ENCODE data around the gene VEPH1.

VEPH1 gene

DNA sequence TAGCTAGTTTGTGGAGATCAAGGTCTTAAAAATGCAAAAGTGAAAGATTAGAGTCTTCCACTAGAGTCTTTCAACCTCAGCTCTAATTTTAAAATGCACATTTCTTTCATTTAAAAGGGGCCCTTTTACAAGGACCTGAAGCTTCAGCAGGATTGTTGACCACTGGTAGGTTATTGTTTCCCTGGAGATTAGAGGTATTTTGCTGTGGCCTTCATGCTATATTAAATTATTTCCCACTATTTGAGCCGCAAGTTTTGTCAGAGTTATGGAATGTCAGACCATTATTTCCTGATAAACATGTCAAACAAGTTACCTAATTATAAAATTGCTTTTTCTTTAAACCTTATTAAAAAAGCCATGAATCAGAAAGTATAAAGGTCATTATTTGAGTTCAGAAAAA is 240.2 kb downstream of the VEPH1 start:
- Mint-ChIP-seq H3K36me3 (ENCODE audit: low read depth) (no peaks in the 10 kb centered on the region), H3K4me1 (no peaks in the 10 kb centered on the region), H3K27me3 (ENCODE audit: low read depth, poor library complexity) (no peaks in the 10 kb centered on the region), H3K4me3 (no peak overlapping the region), H3K9me3 (no peaks in the 10 kb centered on the region), H3K27ac (no peak overlapping the region)
- DNase-seq: no peak
- no peak for TF ChIP-seq CTCF (IDR thresholded peaks at IDR 0.05)

- Mint-ChIP-seq H3K36me3 (ENCODE audit: low read depth) (no peaks in the 10 kb centered on the region), H3K4me3 (no peak overlapping the region), H3K4me1 (no peaks in the 10 kb centered on the region), H3K9me3 (no peaks in the 10 kb centered on the region), H3K27me3 (ENCODE audit: low read depth, poor library complexity) (no peaks in the 10 kb centered on the region), H3K27ac (no peak overlapping the region)
- DNase-seq: no peak
- no peak for TF ChIP-seq CTCF (IDR thresholded peaks at IDR 0.05)
Measured at GRCh38 chr3:157261000-157261399, 242.2 kb downstream of the VEPH1 start.

DNA sequence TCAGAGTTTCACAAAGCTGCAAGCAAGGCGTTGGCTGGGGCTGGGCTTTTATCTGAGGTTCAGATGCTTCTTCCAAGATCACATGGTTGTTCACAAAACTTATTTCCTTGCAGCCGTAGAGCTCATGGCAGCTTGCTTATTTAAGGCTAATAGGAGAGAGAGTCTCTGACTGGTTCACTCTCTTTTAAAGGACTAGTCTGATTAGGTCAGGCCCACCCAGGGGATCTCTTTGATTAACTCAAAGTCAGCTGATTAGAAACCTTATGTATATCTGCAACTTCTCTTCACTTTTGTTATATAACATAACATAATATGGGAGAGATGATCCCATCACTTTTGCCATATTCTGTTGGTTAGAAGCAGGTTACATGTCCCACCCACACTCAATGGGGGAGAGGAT is 243.4 kb downstream of the VEPH1 start:
- Mint-ChIP-seq H3K9me3 (no peaks in the 10 kb centered on the region), H3K4me3 (no peak overlapping the region), H3K27me3 (ENCODE audit: low read depth, poor library complexity) (no peaks in the 10 kb centered on the region), H3K36me3 (ENCODE audit: low read depth) (no peaks in the 10 kb centered on the region), H3K4me1 (no peaks in the 10 kb centered on the region), H3K27ac (no peak overlapping the region)
- no peak for DNase-seq
- no peak for TF ChIP-seq CTCF (IDR thresholded peaks at IDR 0.05)

DNA sequence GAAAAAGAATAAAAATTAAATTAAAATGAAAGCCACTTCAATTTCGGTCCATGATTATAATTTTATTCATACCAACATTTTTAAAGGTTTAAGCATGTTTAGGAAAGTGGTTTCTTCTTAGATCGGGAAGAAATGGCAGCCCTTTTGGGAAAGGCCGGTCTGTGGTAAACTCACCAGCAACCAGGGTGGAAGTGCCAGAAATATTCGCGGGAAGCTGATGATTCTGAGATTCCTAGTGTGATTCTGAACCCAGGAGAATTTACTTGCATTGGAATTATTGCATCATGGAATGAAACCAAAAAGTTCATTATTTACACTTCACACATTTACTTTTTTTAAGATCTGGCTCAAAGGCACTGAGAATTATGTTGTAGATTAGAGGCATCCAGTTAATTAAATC is 246.1 kb downstream of the VEPH1 start:
- Mint-ChIP-seq H3K27ac (no peak overlapping the region), H3K27me3 (ENCODE audit: low read depth, poor library complexity) (no peaks in the 10 kb centered on the region), H3K4me3 (no peak overlapping the region), H3K9me3 (no peaks in the 10 kb centered on the region), H3K4me1 (no peaks in the 10 kb centered on the region), H3K36me3 (ENCODE audit: low read depth) (no peaks in the 10 kb centered on the region)
- DNase-seq: no peak
- no peak for TF ChIP-seq CTCF (IDR thresholded peaks at IDR 0.05)

DNA sequence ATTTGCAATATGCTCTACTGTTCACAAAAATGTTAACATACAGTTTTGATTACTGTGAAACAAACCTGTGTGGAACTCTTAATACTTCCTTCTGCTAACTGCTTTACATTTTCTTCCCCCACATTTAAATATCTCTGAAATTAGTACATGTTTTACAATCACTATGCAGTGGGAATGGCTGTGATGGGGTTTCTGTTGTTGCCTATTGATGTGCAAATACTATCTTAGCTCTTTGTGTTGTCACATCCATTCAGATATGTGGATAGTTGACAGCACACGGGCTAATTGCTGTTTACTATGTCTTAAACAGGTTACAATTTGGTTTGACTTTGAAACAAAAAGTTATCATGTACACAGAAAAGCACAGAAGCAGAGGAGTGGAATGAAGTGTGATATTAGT is 247.4 kb downstream of the VEPH1 start:
- Mint-ChIP-seq H3K4me3 (no peak overlapping the region), H3K27ac (no peak overlapping the region), H3K9me3 (peaks cover 5% of the 10 kb centered on the region), H3K4me1 (no peaks in the 10 kb centered on the region), H3K27me3 (ENCODE audit: low read depth, poor library complexity) (no peaks in the 10 kb centered on the region), H3K36me3 (ENCODE audit: low read depth) (no peaks in the 10 kb centered on the region)
- no peak for DNase-seq
- TF ChIP-seq CTCF (IDR thresholded peaks at IDR 0.05): no peak

DNA sequence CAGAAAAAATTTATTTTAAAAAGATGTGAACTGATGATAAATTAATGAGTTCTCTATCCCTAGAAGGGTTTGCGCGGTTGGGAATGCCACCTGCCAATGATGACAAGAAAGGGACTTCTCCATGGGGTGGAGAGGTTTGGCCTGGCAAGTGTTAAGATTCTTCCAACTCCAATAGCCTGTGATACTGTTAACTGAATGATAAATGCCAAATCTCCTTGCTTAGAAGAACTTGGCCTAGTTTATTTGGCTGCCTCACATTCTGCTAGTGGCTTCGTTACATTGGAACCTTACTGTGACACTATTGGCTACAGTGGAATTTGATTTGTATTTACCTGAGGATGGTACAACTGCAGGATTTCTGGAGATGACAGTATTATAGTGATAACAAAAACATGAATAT is 251.5 kb downstream of the VEPH1 start:
- peaks cover 22% of the 10 kb centered on the region for H3K4me1 Mint-ChIP-seq
- no peak overlapping the region for H3K4me3 Mint-ChIP-seq
- H3K9me3 Mint-ChIP-seq: peaks cover 6% of the 10 kb centered on the region
- H3K36me3 Mint-ChIP-seq (ENCODE audit: low read depth): no peaks in the 10 kb centered on the region
- no peak for TF ChIP-seq CTCF (IDR thresholded peaks at IDR 0.05)
- H3K27me3 Mint-ChIP-seq (ENCODE audit: low read depth, poor library complexity): peaks cover 3% of the 10 kb centered on the region
- no peak overlapping the region for H3K27ac Mint-ChIP-seq
- no peak for DNase-seq
